SKM-1 treated with dmso at 0.1 percent for 144 hours (cell line): ENCODE measurements around the gene ADM5.

Source experiments
- DNase-seq: peaks from one replicate; lab custom pipeline; 2025; ENCODE audit not compliant: unreplicated experiment; lab: John Stamatoyannopoulos, UW

ADM5 gene

DNA sequence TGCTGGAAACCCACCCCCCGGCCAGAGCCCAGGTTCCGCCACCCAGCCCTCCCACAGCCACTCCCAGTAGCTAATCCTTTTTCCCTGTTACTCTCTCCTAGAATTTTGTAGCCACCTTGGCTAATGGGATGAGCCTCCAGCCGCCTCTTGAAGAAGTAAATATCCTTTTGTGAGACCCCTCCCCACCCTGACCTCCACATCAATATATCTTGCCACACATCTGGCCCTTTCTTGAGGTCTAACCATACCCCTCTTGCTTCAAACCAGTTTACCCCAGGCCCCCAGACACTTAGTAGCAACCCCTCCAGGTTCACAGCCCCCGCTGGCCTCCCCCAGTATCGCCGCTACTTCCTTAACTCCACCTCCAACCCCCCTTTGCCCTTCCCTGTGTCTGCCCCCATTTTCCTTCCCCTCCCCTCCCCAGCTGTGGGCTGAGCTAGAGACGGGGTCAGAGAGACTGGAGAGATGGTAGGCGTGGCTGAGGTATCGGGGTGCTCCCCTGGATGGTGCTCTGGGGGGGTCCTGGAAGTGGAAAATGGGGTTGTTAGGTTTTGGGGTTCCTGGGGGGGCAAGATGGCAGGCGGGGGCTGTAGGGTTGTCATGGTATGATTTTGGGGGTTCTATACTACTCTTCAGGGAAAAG, 9.5 kb upstream of the ADM5 start:
- DNase-seq: no peak

DNA sequence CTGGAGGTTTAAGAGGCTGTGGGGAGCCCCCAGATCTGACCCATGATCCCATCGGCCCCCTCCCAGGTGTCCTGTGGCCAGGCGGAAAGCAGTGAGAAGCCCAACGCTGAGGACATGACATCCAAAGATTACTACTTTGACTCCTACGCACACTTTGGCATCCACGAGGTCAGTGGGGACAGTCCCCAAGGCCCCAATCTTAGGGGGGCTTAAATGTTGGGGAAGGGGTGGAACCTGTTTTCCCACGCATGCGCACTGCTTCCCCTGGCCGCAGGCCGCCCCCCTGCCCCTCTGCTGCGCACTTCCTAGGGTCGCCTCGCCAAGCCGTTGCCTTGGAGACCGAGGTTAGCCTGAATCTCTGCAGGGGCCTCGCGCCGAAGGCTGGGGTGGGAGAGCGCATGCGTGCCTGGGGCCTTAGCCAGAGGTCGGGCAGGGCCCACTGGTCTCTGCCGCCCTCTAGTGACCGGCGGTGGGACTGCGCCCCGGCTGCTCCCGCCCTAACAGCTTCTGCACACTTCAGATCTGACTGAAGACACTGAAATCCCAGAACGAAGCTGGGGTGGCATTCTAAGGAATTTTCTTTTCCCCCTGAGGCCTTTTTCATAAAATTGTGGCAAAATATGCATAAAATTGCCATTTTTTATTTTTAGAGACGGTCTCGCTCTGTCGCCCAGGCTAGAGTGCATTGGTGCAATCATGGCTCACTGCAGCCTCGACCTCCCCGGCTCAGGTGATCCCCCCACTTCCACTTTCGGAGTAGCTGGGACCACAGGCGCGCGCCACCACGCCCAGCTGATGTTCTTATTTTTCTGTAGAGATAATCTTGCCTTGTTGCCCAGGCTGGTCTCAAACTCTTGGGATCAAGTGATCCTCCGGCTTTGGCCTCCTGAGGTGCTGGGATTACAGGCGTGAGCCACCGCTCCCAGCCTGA, 8.7 kb upstream of the ADM5 start:
- peak; percentile 30 for DNase-seq

DNA sequence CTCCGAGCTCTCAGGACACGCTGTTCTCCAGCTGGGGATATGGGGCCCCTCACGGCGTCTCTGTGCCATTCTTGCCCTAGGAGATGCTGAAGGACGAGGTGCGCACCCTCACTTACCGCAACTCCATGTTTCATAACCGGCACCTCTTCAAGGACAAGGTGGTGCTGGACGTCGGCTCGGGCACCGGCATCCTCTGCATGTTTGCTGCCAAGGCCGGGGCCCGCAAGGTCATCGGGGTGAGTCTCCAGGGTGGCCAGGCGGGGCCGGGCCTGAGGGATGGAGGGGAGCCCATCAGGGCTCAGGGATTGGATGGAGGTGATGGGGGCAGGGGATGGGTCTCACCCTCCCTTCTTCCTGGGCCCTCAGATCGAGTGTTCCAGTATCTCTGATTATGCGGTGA, 7.6 kb upstream of the ADM5 start:
- no peak for DNase-seq

DNA sequence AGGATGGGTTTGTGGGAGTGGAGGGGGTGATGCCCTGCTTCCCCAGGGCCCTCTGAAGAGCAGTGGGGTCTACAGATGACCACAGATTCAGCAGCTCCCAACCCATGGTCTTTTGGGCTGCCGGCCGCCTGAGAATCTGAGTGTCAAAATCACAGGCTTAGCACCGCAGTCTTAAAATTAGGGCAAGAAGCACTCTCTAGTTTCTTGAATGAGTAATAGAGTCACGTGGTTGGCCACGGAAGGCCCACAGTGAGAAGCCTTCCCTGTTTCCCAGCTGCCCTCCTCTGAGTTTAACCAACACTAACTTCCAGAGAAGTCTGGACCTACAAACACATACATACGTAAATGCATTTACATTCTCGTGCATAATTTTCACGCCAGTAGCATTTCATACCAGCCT, 7.1 kb upstream of the ADM5 start:
- DNase-seq: no peak

DNA sequence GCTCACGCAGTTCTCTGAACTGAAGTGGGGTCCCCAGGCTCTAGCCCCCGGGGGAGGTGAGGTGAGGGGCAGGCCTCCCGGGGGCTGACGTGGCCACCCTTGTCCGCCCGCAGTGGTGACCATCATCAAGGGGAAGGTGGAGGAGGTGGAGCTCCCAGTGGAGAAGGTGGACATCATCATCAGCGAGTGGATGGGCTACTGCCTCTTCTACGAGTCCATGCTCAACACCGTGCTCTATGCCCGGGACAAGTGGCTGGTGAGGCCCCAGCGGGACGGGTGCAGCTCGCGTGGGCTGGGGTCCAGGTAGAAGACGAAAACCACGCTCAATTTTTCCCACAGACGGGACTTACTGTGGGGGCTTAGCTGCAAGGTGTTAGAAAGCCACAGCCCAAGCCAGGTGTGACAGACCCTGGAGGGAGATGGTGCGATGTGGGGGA, 5.6 kb upstream of the ADM5 start:
- DNase-seq: no peak

DNA sequence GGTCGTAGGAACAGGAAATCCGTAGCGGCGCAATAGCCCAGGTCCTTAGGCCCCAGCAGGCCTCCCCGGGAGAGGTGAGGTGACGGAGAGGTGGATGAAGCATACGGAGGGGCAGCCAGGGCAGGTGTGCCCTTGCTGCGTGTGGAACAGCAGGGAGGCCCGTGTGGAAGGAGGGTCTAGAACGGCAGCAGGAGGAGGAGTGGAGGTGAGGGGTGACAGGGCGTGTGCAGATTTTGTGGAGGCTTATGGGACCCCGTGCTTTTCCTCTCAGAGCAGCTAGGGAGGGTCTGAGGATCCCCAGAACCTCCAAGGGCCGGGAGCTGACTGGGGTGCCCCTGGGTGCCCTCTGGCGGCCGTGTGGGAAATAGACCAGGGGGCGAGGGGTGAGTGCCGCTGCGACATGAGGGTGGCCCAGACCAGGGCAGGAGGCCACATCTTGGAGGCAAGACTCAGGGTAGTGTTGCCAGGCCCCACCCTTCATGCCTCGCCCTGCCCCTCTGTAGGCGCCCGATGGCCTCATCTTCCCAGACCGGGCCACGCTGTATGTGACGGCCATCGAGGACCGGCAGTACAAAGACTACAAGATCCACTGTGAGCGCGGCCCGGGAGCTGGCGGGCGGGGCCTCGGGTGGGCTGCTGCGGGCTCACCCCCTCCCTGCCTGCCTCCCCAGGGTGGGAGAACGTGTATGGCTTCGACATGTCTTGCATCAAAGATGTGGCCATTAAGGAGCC, 5.0 kb upstream of the ADM5 start:
- peak; percentile 0 for DNase-seq

DNA sequence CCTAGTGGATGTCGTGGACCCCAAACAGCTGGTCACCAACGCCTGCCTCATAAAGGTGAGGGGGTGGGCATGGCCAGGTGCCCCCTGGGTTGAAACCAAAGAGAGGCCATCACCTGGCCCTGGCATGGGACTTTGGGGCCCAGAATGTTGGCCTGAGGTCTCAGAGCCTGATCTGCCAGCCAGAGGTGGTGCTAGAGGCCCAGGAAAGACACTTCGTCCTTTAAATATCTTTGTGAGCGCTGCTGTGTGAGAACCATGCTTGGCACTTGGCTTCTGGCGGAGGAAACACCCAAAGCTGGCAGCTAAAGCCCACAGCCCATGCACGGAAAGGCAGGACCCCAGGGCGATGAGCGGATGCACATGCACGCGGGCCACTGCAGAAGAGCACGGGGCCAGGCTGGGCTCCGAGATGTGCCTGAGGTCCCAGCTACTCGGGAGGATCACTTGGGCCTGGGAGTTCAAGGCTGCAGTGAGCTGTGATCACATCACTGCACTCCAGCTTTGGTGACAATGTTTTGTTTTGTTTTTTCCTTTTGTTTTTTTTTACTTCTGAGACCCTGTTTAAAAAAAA, 4.3 kb upstream of the ADM5 start:
- no peak for DNase-seq

DNA sequence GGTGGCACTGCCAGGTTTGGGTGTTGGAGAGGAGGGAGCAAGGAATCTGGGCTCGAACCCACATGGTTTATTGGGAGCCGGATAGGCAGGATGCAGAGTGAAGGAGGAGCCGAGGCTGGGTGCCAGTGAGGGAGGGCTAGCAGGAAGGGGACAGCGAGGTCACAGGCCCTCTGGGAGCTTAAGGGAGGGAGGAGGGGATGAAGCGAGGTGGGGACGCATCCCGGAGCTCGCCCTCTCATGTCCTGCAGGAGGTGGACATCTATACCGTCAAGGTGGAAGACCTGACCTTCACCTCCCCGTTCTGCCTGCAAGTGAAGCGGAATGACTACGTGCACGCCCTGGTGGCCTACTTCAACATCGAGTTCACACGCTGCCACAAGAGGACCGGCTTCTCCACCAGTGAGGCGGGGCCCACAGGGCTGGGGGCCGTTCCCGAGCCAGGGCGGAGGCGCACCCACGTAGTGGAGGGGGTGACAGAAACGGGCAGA, 3.5 kb upstream of the ADM5 start:
- no peak for DNase-seq

DNA sequence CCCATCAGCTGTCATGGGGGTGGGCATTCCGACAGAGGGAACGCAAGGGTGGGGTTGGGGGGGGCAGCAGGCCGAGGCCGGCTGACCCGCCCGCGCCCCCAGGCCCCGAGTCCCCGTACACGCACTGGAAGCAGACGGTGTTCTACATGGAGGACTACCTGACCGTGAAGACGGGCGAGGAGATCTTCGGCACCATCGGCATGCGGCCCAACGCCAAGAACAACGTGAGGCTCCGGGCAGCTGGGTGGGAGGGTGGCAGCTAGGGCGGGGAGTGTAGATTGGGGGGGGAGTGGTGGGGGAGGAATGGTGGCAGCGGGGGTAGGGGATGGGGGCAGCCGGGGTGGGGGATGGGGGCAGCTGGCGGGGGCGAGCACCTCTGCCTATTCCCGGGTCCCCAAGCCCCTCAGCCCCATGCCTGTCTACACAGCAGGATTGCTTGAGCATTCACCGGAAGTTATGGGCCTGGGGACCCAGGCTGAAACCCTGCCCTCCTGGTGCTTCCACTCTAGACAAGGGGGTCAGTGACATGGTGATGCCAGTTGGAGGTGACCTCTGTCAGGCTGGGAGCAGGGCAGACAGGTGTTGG, 2.8 kb upstream of the ADM5 start:
- no peak for DNase-seq

DNA sequence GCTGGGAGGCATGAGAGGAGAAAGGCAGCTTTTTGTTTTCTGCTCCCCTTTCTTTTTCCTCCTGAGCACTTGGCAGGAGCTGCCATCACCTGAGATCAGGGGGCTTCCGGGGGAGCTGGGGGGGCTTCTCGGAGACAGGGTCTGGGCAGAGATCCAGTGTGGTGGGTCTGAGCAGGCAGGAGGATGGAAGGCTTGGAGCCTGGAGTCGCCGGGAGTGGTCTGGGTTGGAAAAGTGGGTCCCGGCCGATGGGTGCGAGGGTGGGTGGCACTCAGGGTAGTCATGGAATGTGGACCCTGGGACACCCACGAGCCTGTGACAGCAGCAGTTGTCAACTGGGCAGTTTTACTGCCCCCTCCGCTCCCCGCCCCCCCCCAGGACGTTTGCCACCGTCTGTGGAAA, 2.2 kb upstream of the ADM5 start:
- no peak for DNase-seq

DNA sequence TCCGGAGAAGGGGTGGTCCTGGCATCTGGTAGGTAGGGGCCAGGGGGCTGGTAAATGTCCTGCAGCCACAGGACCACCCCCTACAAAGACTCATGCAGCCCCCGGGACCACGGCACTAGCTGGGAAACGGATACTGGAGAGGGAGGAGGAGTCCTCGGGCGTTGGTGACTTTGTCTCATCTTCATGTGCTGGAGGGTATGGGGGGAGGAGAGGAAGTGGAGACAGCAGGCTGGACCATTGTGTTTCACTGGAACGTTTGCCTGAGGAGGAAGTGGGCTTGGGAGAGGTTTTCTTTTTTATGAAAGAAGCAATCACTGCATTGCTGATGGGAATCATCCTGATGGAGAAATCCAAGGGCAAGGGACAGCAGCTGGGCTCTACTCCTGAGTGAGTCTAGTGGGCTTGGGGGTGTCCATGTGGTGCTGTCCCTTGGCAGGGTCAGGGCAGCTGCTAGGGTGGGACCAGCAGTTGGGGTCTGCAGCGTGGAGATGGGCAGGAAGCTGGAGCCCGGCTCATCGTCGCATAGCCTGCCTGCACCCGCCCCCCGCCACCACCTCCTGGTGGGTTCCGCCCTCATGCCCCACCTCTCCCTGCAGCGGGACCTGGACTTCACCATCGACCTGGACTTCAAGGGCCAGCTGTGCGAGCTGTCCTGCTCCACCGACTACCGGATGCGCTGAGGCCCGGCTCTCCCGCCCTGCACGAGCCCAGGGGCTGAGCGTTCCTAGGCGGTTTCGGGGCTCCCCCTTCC, 1.7 kb upstream of the ADM5 start:
- DNase-seq: no peak

DNA sequence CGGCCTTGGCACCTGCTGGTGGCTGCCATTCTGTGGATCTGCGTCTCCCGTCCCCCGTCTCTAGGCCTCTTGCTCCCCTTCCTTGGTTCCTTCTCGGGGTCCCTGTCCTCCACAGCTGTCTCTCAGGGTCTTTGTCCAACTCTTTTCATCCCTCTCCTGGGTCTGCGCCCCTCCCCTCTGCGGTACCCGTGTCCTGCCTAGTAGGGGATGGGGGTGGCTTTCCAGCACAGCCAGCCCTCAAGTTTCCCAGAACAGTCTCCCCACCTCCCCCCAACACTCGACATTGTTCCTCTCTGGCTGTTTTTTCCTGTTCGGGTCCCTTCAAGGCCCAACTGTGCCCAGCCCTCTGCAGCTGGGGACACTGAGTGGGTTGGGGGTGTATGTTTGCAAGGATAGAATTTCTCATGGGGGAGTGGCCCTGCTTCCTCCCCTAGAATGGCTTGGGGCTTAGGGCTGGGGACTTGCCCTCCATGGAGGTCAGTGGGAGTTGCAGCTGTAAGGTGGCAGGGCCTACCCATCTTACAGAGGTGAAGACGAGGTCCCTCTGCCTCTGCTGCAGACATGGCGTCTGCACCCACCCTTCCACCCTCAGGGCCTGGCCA, 762 bp upstream of the ADM5 start:
- DNase-seq: no peak

DNA sequence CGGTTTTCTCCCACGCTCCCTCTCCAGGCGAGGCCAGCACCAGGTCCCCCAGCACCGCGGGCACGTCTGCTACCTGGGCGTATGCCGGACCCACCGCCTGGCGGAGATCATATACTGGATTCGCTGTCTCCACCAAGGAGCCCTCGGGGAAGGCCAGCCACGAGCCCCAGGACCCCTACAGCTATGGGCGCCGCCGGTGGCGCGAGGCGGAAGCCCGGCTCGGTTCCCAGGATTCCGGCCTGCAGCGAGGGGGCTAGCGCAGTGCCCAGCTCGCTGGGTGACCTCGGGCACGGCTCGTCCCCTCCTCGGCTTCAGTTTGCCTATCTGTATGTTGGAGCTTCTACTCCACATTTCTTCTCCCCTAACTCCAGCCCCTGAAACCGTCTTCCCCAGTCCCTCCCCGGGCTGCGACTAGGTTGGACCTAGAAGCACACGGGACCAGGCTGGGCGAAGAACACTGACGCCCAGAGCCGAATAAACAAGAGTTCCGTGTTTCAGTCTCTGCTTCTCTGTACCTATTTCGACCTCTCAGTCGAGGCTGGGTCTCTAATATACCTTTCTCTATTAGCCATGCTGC, 773 bp downstream of the ADM5 start:
- no peak for DNase-seq

DNA sequence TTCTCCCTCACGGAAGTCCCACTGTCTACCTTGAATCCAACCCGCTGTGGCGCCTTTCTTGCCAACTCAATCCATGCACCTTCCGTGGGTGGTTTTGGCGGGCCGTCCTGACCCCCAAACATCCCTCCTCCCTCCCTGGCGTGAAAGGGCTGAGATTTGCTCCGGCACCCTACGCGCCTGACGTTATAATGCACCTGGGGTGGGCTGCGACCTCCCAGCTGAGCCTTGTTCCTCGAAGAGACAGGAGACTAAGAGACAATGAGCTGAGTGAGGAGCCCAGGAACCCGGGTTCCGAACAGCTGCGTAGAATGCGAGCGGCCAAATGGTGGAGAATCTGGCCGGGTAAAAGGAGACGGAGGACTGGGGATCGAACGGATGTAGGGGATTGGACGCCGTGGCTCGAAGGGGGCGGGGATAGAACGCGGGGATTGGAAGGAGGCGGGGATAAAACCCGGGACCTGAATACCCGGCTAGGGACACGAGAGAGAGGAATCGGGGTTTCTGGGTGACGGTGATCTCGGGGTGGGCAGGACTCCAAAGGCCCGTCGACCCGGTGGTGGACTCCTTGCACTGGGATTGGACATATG, 1.4 kb downstream of the ADM5 start, which contains the start of gene CPT1C:
Gene CPT1C, plus strand, starts transcription at position 461 of the 587 bp plus-strand sequence. CDS start 1,137 bp downstream, outside the sequence.
- DNase-seq: no peak

DNA sequence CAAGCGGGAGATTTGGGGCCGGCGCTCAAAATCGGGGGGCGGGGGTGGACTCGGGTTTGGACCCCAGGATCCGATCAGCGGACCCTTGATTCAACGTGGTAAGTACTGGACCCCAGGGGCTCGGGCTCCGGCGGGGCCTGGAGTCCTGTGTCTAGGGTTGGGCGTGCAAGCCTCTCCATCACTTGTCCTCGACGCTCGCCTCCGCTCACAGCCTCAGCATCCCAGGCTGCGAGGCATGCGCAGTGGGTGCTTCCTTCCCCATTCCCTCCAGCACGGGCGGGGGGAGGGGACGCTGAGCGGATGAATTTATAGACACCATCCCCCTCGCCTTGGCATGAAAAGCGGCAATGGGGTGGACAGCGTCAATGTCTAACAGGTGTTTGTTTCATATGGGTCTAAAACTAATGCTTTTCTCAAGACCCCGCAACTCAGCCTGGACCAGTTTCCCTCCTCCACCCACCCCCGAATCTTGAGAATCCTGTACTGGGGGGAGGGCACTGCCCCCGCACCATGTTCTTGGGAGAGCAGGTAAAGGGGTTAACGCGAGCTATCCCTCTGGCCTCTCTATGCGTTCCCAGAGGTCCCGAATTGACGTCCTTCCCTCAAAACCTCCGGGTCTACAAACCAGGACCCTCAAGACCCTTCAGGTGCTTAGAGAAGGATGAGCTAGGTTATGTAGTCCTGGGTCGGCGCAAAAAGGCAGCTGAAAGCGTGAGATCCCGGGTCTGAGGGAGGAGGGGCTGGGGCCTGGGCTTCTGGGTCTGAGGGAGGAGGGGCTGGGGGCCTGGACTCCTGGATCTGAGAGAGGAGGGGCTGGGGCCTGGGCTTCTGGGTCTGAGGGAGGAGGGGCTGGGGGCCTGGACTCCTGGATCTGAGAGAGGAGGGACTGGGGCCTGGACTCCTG, 2.1 kb downstream of the ADM5 start:
- no peak for DNase-seq

DNA sequence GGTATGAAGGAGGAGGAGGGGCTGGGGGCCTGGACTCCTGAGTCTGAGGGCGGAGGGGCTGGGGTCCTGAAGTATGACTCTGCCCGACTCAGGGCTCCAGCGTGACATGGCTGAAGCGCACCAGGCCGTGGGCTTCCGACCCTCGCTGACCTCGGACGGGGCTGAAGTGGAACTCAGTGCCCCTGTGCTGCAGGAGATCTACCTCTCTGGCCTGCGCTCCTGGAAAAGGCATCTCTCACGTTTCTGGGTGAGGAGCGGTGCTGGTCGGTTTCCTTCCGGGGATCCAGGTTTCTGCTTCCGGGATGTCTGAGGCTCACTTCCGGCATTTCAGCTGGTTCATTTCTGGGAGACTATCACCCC, 2.7 kb downstream of the ADM5 start:
- DNase-seq: no peak

DNA sequence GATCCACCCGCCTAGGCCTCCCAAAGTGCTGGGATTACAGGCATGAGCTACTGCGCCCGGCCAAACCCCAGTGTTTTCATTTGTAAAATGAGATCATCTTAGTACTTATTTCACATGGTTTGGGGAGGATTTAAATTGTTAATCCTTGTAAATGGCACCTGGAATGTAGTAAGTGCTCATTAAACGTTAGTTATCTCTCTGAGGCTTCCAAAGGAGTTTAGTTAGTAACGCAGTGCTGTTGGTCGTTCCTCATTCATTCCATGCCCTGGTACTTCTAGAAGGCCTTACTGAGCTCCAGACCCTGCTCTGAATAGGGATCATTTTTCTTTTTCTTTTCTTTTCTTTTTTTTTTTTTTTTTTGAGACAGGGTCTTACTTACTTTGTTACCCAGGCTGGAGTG, 6.7 kb downstream of the ADM5 start:
- DNase-seq: no peak

DNA sequence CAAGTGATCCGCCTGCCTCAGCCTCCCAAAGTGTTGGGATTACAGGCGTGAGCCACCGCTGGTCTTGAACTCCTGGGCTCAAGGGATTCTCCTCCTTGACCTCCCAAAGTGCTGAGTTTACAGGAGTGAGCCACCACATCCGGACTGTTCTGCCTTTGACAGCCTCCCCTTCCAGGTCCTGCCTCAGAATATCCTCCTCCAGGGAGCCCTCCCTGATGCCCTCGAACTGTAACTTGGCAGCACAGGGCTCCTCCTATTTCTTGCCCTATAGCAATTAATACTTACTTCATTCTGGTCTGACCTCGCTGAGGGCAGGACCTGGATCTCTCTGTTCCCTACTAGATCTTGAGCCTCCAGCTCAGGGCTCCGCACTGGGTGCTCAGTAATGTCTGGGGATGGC, 7.5 kb downstream of the ADM5 start:
- no peak for DNase-seq
